Neural cell (in vitro differentiated cells): ENCODE measurements around the gene HIPK2.

Experiments
- REST ChIP-seq: IDR thresholded peaks from 2 replicates; pipeline ENCODE4 v1.6.1; 2012; ENCODE audit warnings: borderline replicate concordance
- TAF1 ChIP-seq: IDR thresholded peaks from 2 replicates; pipeline ENCODE4 v1.6.1; 2012; ENCODE audit warnings: low read depth
- TF ChIP-seq, protein P1 (sequence below): fragments of 450-650 bp; IDR thresholded peaks from 2 replicates; pipeline ENCODE4 v1.5.1; 2014; ENCODE audit warnings: antibody characterized with exemption, mild to moderate bottlenecking, moderate library complexity; ENCODE audit not compliant: poor library complexity, severe bottlenecking

DNA sequence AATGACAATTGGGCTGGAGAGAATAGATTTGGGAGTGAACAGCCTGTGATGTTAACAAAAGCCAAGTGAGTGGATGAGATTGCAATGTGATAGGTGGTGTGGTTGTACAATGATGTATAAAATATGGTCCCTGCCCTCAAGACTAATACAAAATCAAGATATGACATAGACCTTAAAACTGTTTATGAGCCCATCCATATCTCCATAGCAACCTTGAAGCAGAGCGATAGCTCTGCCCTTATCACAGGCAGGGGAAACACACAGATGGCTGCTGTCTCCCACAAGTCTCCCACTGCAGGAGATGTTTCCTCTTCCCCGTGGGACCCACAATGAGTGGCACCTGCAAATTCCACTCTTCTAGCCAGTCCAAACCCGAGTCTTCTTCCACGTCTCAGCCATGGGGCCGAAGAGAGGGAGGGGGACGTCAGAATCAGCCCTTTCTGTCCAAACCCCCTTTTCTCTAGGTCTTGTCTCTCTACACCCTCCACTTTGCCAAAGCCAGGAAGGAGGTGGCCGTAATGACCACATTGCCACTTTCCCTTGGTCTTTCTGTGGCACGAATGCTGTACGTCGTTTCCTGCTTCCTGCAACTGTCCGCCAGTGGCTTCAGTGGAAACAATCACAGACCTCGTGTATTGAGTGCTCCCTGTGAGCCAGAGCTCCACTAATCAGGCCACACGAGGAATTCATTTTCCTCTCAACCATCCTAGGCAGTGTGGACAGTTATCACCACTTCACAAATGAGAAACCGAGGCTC is 43.7 kb upstream of the HIPK2 start:
- TF ChIP-seq TAF1 = no peak
- TF ChIP-seq, protein P1, sequence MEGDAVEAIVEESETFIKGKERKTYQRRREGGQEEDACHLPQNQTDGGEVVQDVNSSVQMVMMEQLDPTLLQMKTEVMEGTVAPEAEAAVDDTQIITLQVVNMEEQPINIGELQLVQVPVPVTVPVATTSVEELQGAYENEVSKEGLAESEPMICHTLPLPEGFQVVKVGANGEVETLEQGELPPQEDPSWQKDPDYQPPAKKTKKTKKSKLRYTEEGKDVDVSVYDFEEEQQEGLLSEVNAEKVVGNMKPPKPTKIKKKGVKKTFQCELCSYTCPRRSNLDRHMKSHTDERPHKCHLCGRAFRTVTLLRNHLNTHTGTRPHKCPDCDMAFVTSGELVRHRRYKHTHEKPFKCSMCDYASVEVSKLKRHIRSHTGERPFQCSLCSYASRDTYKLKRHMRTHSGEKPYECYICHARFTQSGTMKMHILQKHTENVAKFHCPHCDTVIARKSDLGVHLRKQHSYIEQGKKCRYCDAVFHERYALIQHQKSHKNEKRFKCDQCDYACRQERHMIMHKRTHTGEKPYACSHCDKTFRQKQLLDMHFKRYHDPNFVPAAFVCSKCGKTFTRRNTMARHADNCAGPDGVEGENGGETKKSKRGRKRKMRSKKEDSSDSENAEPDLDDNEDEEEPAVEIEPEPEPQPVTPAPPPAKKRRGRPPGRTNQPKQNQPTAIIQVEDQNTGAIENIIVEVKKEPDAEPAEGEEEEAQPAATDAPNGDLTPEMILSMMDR = no peak
- no peak for TF ChIP-seq REST
